Measurements from ENCODE around the gene PCGF5. TPM values are rescaled to one million over a fixed set of nuclear protein-coding genes. Genes with fewer than 3 reads are reported as not detected.
"Not testable (repeated sequence)": the region's sequence is repeated elsewhere in the genome, so short reads cannot be mapped to it uniquely, and the experiment has no call there.

Gene PCGF5
- total and polyA plus RNA-seq, 8 donors, result 19.7 to 47.2 (median 21.4) TPM

- no peak for DNase-seq
- intact Hi-C loops (cut with DNase I), result no loop called here
- Histone ChIP-seq H3K4me3 (no peak overlapping the region), H3K4me1 (no peaks in the 10 kb centered on the region), H3K9me3 (no peaks in the 10 kb centered on the region), H3K27me3 (no peaks in the 10 kb centered on the region), H3K27ac (no peak overlapping the region), H3K36me3 (no peaks in the 10 kb centered on the region)
- no peak for TF ChIP-seq CTCF (IDR thresholded peaks at IDR 0.05)
- no peak for ATAC-seq
These were observed 97.1 kb downstream of the PCGF5 start for GRCh38 chr10:91317541-91317940.

GRCh38 chr10:91319336-91319735 lies 98.9 kb downstream of the PCGF5 start:
- TF ChIP-seq CTCF (IDR thresholded peaks at IDR 0.05), result no peak
- intact Hi-C loops (cut with DNase I), result no loop called here

GRCh38 chr10:91323293-91323905 lies 102.9 kb downstream of the PCGF5 start:
- H3K9me3 ChIP-seq; H3K4me3 ChIP-seq; H3K36me3 ChIP-seq; H3K4me1 ChIP-seq; H3K27ac ChIP-seq; H3K27me3 ChIP-seq; ATAC-seq; intact Hi-C loops (cut with DNase I): not testable (repeated sequence)
- DNase-seq, result peak in 1 of 4 donors; percentile 55

More at GRCh38 chr10:91319336-91319735, 98.9 kb downstream of the PCGF5 start:
- DNase-seq (no peak), ATAC-seq (no peak)
- Histone ChIP-seq H3K4me3 (no peak overlapping the region), H3K27ac (no peak overlapping the region), H3K36me3 (no peaks in the 10 kb centered on the region), H3K4me1 (no peaks in the 10 kb centered on the region), H3K27me3 (no peaks in the 10 kb centered on the region), H3K9me3 (no peaks in the 10 kb centered on the region)

GRCh38 chr10:91328320-91328984 lies 108.0 kb downstream of the PCGF5 start:
- intact Hi-C loops (cut with DNase I), result no loop called here
- no peaks in the 10 kb centered on the region for H3K27me3 ChIP-seq
- no peak for TF ChIP-seq CTCF (IDR thresholded peaks at IDR 0.05)
- no peaks in the 10 kb centered on the region for H3K4me1 ChIP-seq
- DNase-seq (no peak), ATAC-seq (no peak)
- no peak overlapping the region for H3K4me3 ChIP-seq
- no peak overlapping the region for H3K27ac ChIP-seq
- H3K36me3 ChIP-seq, result no peaks in the 10 kb centered on the region
- H3K9me3 ChIP-seq, result peaks cover 0 to 4% of the 10 kb centered on the region in 2 donors

Other genes starting within 250 kb of the PCGF5 start
- 10 to 100 TPM in 1 of 2 donors, 1 to 10 TPM in 1; 9.9 to 15.8 TPM for gene HECTD2, start 189.7 kb downstream of the PCGF5 start, total RNA-seq
- gene HECTD2, start 189.7 kb downstream of the PCGF5 start, polyA plus RNA-seq (ENCODE audit: insufficient read length in 6 of 6), result 10 to 100 TPM; 59.6 to 89.1 (median 81.9) TPM

Data from left lung (tissue), 10 donors.